GM23338 (cell line): ENCODE measurements around the gene MICAL2.

Experiments used
- EZH2 ChIP-seq: fragments of 200-600 bp; sonication (generic); IDR thresholded peaks from one replicate; pipeline ENCODE4 v1.8.0; 2017; ENCODE audit warnings: antibody characterized with exemption, mild to moderate bottlenecking, low read depth; ENCODE audit not compliant: unreplicated experiment
- EZH2phosphoT487 ChIP-seq: fragments of 200-600 bp; sonication (generic); IDR thresholded peaks from one replicate; pipeline ENCODE4 v1.8.1; 2018; ENCODE audit warnings: antibody characterized with exemption; ENCODE audit not compliant: unreplicated experiment
- POLR2AphosphoS5 ChIP-seq: IDR thresholded peaks from 2 replicates; pipeline ENCODE4 v1.6.1; 2016; ENCODE audit warnings: antibody characterized with exemption, low read depth
- ZNF331 ChIP-seq: fragments of 250-450 bp; sonication (Bioruptor Pico); IDR thresholded peaks from 2 replicates; pipeline ENCODE4 v1.5.0; 2020; ENCODE audit warnings: low read depth, mild to moderate bottlenecking, moderate library complexity
- TF ChIP-seq, protein P1 (sequence below), 2 experiments: fragments of 200-600 bp in 1 of 2; sonication (generic) in 1 of 2; conservative IDR thresholded peaks; 2 replicates each; pipeline versions ENCODE4 v1.5.1 to v1.6.1; 2016 to 2017; ENCODE audit warnings: antibody characterized with exemption in 2 of 2, low read depth in 2 of 2, mild to moderate bottlenecking in 2 of 2, moderate library complexity in 1 of 2

DNA sequence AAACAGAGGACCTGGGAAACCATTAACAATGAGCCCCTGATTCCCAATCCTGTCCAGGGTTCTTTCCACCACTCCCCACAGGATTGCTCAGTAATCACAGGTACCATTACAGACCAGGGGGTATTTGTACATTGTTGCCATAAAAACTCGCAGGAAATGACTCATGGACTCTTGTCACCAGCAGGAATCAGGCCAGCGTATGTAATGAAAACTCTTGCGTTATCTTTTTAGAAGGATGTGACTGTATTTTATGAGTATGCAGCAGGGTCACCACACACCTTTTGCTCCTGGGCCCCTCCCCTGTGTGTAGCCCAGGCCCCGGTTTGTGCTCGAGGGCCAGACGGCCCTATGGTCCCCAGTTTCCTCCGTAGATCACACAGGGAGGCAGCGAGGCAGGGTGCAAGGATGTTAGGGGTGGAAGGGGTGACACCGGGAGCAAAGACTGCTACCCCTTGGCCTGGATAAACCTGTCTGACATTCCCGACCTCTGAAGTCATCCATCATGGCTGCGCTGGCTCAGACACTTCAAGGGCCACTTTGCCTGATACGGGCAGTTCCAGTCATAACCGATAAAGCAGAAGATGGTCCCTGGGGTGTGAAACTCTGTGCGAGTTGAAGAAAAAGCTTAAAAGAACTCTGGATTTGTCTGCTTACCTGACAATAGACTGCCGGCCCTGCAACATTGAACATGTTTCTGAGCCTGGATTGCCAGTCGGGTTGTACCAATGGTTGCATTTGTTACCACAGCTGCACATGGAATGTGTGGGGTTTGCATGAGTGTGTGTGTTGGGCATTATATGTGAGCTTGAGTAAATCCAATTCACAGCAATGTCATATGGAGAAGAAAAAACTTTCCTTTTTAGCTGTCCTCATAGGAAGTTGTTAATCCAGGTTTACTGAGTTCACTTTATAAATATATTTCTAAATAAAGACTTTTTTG lies 56.9 kb downstream of the MICAL2 start:
- TF ChIP-seq EZH2phosphoT487 (no peak), EZH2 (no peak), POLR2AphosphoS5 (no peak), ZNF331 (CRISPR knock-in tag) (no peak)
- TF ChIP-seq, protein P1, sequence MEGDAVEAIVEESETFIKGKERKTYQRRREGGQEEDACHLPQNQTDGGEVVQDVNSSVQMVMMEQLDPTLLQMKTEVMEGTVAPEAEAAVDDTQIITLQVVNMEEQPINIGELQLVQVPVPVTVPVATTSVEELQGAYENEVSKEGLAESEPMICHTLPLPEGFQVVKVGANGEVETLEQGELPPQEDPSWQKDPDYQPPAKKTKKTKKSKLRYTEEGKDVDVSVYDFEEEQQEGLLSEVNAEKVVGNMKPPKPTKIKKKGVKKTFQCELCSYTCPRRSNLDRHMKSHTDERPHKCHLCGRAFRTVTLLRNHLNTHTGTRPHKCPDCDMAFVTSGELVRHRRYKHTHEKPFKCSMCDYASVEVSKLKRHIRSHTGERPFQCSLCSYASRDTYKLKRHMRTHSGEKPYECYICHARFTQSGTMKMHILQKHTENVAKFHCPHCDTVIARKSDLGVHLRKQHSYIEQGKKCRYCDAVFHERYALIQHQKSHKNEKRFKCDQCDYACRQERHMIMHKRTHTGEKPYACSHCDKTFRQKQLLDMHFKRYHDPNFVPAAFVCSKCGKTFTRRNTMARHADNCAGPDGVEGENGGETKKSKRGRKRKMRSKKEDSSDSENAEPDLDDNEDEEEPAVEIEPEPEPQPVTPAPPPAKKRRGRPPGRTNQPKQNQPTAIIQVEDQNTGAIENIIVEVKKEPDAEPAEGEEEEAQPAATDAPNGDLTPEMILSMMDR (conservative IDR thresholded peaks at IDR 0.05; ENCODE audit: low read depth in 2 of 2), result no peak
